IPS-NIHi7 (cell line): ENCODE measurements around the gene TBC1D16.

Experiments used
- DNase-seq: peaks from one replicate; pipeline ENCODE4 v3.0.0; 2012; ENCODE audit warnings: mixed read lengths; ENCODE audit errors: extremely low spot score

TBC1D16 gene

DNA sequence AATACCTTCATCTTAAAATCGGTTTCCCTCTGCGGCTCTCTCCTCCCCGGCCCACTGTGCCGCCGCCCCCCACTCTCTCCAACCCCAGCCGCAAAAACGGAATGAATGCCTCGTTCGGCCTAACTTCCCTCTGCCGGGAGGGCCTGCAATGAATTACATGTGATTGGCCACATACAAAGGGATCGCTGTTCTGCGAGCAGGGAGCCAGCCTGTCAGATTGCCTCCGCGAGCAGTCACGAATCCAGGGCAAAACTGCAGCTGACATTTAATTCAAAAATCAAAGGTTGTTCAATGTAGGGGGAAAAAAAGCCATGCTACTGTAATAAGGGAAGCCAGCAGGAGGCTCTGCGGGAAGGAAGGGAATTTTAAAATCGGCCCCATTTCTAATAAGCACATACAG is 84.9 kb downstream of the TBC1D16 start:
- peak; percentile 60 for DNase-seq

- peak; percentile 68 for DNase-seq
These were observed 85.4 kb downstream of the TBC1D16 start for GRCh38 chr17:79950306-79950705.

DNA sequence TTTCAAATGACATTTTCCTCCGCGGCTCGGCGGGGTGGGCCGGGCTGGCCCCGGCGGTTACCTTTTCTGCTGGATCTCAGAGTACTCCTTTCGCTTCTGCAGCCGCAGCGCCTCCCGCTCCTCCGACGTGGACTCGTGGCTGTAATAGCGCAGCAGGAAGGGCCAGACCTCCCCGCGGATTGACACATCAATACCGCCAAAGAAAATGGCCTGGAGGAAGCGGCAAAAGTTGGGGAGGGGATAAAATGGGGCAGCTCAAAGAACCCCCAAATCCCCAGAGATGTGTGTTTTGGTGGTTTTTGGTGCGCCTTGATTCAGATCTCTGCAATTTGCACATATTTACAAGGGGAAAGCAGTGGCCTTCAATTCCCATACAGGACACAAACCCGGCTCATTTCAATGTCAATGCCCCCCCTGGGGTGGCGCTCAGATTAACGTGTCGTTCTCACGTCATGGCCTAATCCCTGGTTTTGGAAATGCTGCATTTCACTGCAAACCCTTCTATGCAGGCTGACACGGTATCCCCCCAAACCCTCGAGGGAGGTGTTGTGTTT is 85.9 kb downstream of the TBC1D16 start:
- peak; percentile 70 for DNase-seq

- peak; percentile 20 for DNase-seq
These were observed 86.6 kb downstream of the TBC1D16 start for GRCh38 chr17:79948945-79949655.

- peak; percentile 6 for DNase-seq
These were observed 87.2 kb downstream of the TBC1D16 start for GRCh38 chr17:79948406-79948944.

DNA sequence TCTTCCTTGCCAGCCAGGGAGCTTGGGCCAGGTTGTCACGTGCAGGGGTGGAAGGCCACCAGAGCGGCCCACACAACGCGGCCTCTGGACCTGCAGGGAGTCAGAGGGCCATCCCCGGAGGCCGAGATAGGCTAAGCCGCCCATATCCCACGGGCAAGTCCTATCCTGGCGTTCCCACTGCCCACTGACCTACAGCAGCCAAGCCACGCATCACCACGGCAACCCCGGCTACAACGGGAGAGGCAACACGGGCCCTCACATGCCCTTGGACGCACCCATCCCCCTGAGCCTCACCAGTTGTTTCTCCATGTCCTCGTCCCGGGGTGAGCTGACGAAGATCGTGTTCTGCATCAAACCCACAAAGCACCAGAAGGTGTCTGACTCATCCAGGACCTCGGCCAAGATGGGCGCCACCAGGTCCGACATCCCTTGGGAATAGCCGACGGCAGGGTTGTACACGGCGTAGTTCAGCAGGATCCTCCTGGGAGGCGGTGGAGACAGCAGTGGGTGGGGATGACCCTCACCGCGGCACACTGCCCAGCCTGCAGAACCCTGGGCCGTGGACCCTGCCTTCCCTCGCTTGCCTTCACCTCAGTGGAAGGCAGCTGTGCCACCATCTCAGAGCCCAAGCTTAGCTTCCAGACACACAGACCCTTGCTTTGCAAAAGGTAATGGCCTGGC is 88.2 kb downstream of the TBC1D16 start:
- peak; percentile 2 for DNase-seq

GRCh38 chr17:79946352-79947231 is 89.1 kb downstream of the TBC1D16 start:
- no peak for DNase-seq

DNA sequence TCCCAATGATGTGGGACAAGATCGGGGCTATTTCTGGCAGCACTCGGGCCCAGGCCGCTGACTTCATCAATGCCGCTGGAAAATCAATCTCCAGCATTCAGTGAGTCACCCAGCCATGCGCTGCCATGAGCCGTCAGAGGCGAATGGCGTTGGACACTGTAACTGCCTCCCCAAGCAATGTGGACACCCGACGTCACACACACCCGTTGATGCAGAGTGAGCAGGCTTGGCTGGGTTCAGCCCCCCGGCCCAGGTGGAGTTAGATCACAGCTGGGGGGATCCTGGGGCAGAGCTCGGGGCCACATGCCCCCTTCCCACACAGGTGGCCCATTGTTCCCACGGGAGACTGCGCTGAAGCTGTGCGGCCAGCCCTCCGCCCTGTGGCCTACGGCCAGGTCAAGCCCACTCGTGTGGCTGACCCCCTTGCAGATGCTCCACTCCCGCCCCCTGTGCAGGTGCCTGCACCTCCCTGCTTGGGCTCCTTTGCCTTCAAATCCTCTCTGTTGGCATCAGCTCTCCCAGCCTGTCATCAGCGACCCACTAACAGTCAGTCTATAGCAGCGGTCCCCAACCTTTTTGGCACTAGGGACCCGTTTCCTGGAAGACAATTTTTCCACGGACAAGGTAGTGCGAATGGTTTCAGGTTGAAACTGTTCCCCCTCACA is 89.9 kb downstream of the TBC1D16 start:
- DNase-seq = no peak

GRCh38 chr17:79944821-79945391 is 90.8 kb downstream of the TBC1D16 start:
- DNase-seq = no peak

GRCh38 chr17:79944251-79944812 is 91.3 kb downstream of the TBC1D16 start:
- no peak for DNase-seq

DNA sequence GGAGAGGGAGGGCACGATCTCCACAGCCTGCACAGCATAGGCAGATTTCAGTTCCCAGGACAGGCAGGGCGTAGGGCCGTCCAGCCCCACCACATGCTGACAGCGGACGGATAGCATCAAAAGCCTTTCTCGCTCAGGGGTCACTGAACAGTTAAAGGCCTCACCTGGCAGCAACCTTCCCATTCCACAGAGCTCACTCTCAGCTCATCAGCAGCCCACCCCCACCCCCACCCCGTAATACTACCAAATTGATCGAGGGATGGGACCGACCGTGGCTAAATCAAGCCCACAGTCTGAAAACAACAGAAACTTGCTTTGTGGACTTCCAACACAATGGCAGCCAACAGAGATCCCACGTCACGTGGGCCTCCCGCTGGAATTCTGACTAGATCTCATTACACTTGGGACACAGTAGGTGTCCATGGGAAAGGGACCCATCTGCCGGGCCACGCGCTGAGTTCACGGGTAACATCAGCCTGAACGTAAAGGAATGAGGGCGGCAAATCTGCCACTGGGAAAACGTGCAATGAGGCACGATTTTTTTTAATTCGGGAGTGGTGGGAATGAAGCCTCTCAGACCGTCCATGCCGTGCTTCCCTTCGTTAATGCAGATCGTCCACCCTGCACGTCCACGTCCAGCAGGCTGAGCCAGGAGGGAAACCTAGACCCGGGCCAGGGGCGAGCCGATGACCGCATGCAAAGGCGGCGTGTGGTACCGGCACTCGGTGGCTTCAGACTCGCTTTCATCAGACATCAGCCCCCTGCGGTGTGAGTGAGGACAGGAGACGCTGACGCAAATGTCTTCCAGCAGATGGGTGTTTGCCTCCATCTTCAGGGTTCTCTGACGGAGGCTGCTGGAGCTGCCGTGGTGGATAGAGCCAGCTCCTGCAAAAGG is 92.1 kb downstream of the TBC1D16 start:
- no peak for DNase-seq

DNA sequence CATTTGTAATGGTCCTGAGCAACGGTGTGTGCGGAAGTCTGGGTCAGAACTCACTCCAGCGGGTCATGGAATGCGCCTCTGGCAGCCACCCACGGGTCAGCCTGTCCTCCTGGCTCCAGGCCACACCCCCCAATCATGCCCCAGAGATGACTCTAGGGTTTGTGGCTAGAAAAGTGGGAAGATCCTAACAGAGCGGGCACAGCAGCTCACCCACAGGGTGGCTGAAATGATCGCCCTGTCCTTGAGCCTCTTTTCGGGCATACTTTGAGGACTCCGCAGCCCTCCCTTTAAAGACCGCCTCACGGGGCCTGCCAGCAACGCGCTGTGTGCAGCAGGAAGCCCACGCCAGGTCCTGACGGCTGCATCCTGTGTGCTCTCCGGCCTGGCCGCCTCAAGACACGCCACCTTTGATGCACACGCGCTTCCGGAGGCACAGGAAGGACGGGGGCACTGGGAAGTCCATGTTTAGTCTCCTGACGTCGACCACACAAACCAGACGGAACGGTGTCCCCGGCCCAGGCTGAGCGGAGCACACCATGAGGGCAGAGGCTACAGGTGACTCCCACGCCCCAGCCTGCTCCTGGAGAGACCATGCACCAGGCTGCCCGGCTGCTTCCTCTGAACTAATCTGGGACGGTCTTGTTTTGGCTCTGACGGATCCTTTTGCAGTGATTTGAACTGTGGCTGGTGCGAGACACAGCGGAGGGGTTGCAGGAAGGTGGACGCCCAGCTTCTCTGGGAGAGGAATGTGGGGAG is 92.9 kb downstream of the TBC1D16 start:
- DNase-seq = no peak

- DNase-seq = no peak
These were observed 93.7 kb downstream of the TBC1D16 start for GRCh38 chr17:79942011-79942405.

DNA sequence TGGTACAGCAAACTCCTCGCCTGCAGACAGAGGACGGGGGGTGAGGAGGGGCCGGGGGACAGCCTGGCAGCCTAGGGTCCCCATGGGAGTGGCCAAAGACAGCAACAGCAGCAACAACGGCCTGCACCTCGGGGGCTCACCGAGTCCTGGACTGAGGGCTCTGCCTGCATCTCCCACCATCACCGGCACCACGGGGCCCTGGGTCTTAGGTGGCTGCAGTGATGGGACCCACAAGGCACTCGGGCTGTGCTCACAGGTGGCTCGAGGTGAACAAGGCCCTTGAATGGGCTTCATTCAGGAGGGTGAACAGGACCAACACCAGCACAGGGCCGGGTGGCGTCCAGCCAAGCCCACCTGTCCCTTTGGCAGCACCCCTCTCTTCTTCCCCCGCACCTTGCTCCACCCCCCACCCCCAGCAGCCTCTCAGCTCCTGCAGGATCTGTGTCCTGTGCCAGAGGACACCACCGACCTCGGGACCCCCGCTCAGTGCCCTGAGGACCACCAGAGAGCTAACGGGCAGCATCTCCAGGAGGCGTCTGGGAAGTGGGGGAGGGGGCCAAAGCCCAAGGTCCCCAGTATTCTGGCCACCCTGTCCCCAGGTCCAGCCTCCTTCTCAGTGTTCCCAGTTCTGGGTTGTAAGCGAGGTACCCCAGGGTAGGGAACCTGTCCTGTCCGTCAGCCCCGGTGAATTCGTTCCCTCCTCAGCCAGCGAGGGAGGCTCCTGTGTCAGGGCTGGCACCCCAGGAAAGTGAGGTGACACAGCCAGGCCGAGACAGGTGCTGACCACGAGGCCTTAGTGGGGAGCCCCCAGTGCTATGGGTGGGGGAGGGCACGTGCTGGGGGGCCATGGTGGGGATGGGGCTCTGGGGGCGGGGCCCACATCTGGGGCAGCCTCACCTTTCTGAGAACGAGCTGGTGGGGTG is 94.3 kb downstream of the TBC1D16 start:
- no peak for DNase-seq

DNA sequence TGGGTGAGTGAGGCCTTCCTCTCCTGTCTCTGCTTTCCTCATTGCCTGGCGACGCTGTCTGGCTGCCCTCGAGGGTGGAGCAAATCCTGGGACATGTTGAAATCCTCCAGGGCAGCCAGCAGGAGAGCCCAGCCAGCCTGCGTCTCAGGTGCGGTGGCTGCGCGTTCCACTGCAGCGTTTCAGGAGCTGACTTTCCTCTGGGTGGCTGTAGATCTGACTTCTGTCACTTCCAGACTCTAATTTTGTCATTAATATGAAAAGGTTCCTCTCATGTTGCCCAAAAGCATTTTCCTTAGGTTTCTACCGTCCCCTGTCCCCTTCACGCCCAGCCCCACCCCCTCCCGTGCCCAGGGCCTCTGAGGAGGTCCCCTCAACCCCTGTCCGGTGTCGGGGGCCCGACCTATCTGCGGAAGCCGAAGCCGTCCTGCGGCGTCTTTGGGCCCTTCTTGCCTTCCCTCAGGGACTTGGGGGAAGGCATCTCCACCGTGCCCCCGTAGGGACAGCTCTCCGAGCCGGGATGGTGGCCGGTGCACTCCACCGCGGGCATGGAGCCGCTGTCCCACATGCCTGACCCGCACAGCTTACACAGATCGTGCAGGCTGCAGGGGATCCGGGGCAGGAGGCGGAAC is 95.1 kb downstream of the TBC1D16 start:
- DNase-seq = no peak

DNA sequence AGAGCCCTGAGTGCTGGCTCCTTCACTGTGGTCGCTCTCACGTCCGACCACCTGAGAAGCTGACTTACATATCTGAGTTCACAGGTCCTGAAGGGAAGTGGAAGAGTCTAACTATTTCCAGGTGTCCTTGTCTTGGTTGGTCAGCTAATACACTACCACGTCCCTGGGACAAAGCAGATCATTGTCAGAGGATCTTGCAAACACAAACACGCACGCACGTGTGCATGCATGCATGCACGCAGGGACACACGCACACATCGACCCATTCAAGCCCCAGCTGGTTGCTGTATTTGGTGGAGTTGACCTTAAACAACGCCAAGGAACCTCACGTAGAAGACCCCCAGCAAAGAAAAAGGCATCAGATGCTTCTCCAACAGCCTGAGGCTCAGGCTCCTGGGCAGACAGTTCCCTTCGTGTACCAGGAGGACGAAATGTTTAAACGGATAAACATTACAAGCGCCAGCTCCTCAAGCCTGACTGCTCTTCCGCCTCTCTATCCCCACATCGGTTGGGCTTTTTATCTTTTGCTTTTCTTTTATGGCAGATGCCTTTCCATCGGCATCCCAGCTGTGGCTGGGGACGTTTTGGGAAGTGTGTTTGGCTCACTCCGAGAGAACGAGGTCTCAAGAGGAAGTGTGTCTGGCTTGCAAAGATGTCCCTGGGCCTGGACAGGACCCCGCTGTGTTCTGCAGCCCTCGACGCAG is 95.8 kb downstream of the TBC1D16 start:
- DNase-seq = no peak

DNA sequence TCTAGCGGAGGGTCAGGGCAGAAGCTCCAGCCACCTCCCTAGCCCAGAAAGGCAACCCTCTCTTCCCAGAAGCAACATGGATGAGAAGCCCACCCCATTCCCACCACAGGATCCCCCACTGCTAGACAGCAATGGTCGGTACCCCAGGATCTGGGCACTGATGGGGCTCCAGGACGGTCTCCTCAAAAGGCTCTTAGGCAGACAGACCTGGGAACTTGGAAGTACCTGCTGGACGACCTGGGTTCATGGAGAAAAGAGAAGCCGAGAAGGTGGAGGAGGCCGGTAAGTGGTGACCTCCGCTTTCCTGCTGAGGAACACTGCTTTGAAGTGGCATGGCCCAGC is 96.6 kb downstream of the TBC1D16 start:
- no peak for DNase-seq
